Measurements from ENCODE around the gene H1-8. TPM values are rescaled to one million over a fixed set of nuclear protein-coding genes. Genes with fewer than 3 reads are reported as not detected.

H1-8 gene
- total RNA-seq, 2 experiments from 2014 or later = not detected

- no peak overlapping the region for H3K27ac Mint-ChIP-seq
- H3K4me3 Mint-ChIP-seq = no peak overlapping the region
- DNase-seq = no peak
- peaks cover 8% of the 10 kb centered on the region for H3K4me1 Mint-ChIP-seq (ENCODE audit: low read depth)
- CTCF ChIA-PET = no interaction called here
- H3K27me3 Mint-ChIP-seq (ENCODE audit: low read depth) = no peaks in the 10 kb centered on the region
- intact Hi-C loops (cut with micrococcal nuclease) = no loop called here
- H3K36me3 Mint-ChIP-seq (ENCODE audit: low read depth) = no peaks in the 10 kb centered on the region
- no peaks in the 10 kb centered on the region for H3K9me3 Mint-ChIP-seq
These were observed 13.4 kb downstream of the H1-8 start for GRCh38 chr3:129556358-129556695.

- DNase-seq = no peak
- no peaks in the 10 kb centered on the region for H3K36me3 Mint-ChIP-seq (ENCODE audit: low read depth)
- no peaks in the 10 kb centered on the region for H3K9me3 Mint-ChIP-seq
- no peak overlapping the region for H3K27ac Mint-ChIP-seq
- intact Hi-C loops (cut with micrococcal nuclease) = no loop called here
- CTCF ChIA-PET = no interaction called here
- no peak overlapping the region for H3K4me3 Mint-ChIP-seq
- no peaks in the 10 kb centered on the region for H3K27me3 Mint-ChIP-seq (ENCODE audit: low read depth)
- H3K4me1 Mint-ChIP-seq (ENCODE audit: low read depth) = peaks cover 8% of the 10 kb centered on the region
These were observed 14.0 kb downstream of the H1-8 start for GRCh38 chr3:129556890-129557547.

DNA sequence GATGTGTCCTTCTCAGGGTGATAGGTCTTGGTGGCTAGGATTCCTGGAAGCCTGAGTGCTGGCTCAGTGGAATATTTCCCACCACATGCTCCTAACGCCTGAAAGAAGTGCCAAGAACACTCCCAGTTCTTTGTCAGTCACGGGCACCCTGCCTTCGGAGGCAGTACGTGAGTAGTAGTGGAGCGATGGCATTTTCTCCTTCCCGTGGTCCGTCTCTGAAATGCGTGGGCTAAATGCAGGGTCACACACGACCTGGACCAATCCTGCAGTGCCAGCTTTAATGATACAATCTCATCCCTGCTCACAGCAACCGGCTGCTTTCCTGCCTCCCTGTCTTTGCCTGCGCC, 14.5 kb downstream of the H1-8 start:
- DNase-seq = no peak
- no peaks in the 10 kb centered on the region for H3K27me3 Mint-ChIP-seq (ENCODE audit: low read depth)
- peaks cover 8% of the 10 kb centered on the region for H3K4me1 Mint-ChIP-seq (ENCODE audit: low read depth)
- no peaks in the 10 kb centered on the region for H3K9me3 Mint-ChIP-seq
- no peak overlapping the region for H3K27ac Mint-ChIP-seq
- no peak overlapping the region for H3K4me3 Mint-ChIP-seq
- no peaks in the 10 kb centered on the region for H3K36me3 Mint-ChIP-seq (ENCODE audit: low read depth)
- intact Hi-C loops (cut with micrococcal nuclease) = no loop called here
- CTCF ChIA-PET = no interaction called here

- CTCF ChIA-PET = no interaction called here
- no peaks in the 10 kb centered on the region for H3K9me3 Mint-ChIP-seq
- H3K4me3 Mint-ChIP-seq = no peak overlapping the region
- DNase-seq = no peak
- H3K27ac Mint-ChIP-seq = no peak overlapping the region
- intact Hi-C loops (cut with micrococcal nuclease) = no loop called here
- no peaks in the 10 kb centered on the region for H3K36me3 Mint-ChIP-seq (ENCODE audit: low read depth)
- peaks cover 8% of the 10 kb centered on the region for H3K4me1 Mint-ChIP-seq (ENCODE audit: low read depth)
- H3K27me3 Mint-ChIP-seq (ENCODE audit: low read depth) = no peaks in the 10 kb centered on the region
These were observed 15.3 kb downstream of the H1-8 start for GRCh38 chr3:129558081-129558771.

GRCh38 chr3:129558772-129559564, 16.0 kb downstream of the H1-8 start:
- Mint-ChIP-seq H3K27ac (no peak overlapping the region), H3K9me3 (no peaks in the 10 kb centered on the region), H3K4me3 (no peak overlapping the region), H3K27me3 (ENCODE audit: low read depth) (no peaks in the 10 kb centered on the region), H3K4me1 (ENCODE audit: low read depth) (peaks cover 6% of the 10 kb centered on the region), H3K36me3 (ENCODE audit: low read depth) (no peaks in the 10 kb centered on the region)
- intact Hi-C loops (cut with micrococcal nuclease) = no loop called here
- CTCF ChIA-PET = no interaction called here
- DNase-seq = no peak

DNA sequence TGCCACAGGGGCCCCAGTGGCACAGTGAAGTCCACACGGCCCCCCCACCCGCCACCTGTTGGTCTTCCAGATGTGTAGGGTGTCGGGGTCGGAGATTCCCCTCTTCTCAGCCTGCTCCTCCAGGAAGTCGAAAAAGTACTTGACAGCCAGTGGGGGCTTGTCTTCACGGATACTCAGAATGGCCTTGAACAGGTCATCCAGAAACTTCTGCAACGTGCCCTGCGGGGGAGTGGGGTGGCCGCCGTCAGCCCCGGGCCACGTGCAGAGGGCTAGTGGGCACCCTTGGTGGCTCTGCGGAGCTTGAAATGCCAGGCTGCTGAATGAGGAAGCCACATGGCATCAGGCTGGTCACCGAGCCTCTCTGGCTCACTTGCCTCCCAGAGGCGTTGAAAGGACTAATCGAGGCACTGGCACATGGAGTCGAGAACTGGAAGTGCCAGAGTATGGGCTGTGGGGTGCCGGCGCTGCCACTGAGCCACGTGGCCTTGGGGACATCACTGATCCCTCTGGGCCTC, 16.6 kb downstream of the H1-8 start:
- H3K9me3 Mint-ChIP-seq = no peaks in the 10 kb centered on the region
- CTCF ChIA-PET = no interaction called here

GRCh38 chr3:129560269-129560787, 17.4 kb downstream of the H1-8 start:
- intact Hi-C loops (cut with micrococcal nuclease) = no loop called here
- H3K4me3 Mint-ChIP-seq = no peak overlapping the region
- no peaks in the 10 kb centered on the region for H3K36me3 Mint-ChIP-seq (ENCODE audit: low read depth)
- no peak overlapping the region for H3K27ac Mint-ChIP-seq
- H3K27me3 Mint-ChIP-seq (ENCODE audit: low read depth) = no peaks in the 10 kb centered on the region
- CTCF ChIA-PET = no interaction called here
- H3K9me3 Mint-ChIP-seq = no peaks in the 10 kb centered on the region
- no peaks in the 10 kb centered on the region for H3K4me1 Mint-ChIP-seq (ENCODE audit: low read depth)
- DNase-seq = no peak

More for the DNA sequence above, 16.6 kb downstream of the H1-8 start:
- no peaks in the 10 kb centered on the region for H3K27me3 Mint-ChIP-seq (ENCODE audit: low read depth)
- DNase-seq = no peak
- no peaks in the 10 kb centered on the region for H3K36me3 Mint-ChIP-seq (ENCODE audit: low read depth)
- H3K4me3 Mint-ChIP-seq = no peak overlapping the region
- no peak overlapping the region for H3K27ac Mint-ChIP-seq
- intact Hi-C loops (cut with micrococcal nuclease) = no loop called here
- peaks cover under 1% of the 10 kb centered on the region for H3K4me1 Mint-ChIP-seq (ENCODE audit: low read depth)

DNA sequence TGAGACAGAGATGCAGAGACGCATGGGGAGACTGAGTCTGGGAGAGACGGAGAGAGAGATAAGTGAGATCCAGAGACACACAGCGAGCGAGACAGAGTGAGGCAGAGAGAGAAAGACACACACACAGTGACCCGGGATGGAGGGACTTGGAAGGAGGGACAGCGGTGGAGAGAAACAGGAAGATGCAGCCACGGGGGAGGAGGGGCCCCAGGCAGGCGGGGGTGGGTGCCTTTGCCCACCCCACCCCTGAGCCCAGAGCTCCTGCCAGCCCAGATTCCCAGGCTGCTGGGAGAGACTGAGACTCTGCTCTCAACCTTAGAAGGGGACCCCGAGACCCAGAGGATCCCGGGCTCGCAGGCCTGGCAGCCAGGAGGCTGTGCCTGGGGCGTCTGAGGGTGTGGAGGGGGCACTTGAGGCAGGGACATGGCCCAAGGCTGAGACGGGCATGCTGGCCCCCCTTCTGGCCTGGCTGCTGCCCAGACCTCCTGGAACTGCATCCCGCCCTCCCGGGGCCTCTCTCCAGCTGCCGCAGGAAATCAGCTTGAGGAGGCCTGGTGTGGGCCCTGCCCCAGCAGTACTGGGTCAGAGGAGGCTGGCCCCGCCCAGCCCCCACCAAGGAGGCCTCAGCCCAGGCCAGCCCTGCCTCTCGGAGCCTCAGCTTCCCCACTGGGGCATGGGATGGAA, 18.1 kb downstream of the H1-8 start:
- intact Hi-C loops (cut with micrococcal nuclease) = no loop called here
- Mint-ChIP-seq H3K4me1 (ENCODE audit: low read depth) (no peaks in the 10 kb centered on the region), H3K36me3 (ENCODE audit: low read depth) (no peaks in the 10 kb centered on the region), H3K9me3 (no peaks in the 10 kb centered on the region), H3K27me3 (ENCODE audit: low read depth) (no peaks in the 10 kb centered on the region), H3K27ac (no peak overlapping the region), H3K4me3 (no peak overlapping the region)
- CTCF ChIA-PET = no interaction called here
- DNase-seq = no peak

GRCh38 chr3:129561619-129562248, 18.8 kb downstream of the H1-8 start:
- H3K27me3 Mint-ChIP-seq (ENCODE audit: low read depth) = no peaks in the 10 kb centered on the region
- CTCF ChIA-PET = no interaction called here
- DNase-seq = no peak
- no peaks in the 10 kb centered on the region for H3K36me3 Mint-ChIP-seq (ENCODE audit: low read depth)
- intact Hi-C loops (cut with micrococcal nuclease) = no loop called here
- no peak overlapping the region for H3K4me3 Mint-ChIP-seq
- no peak overlapping the region for H3K27ac Mint-ChIP-seq
- H3K9me3 Mint-ChIP-seq = no peaks in the 10 kb centered on the region
- H3K4me1 Mint-ChIP-seq (ENCODE audit: low read depth) = no peaks in the 10 kb centered on the region

DNA sequence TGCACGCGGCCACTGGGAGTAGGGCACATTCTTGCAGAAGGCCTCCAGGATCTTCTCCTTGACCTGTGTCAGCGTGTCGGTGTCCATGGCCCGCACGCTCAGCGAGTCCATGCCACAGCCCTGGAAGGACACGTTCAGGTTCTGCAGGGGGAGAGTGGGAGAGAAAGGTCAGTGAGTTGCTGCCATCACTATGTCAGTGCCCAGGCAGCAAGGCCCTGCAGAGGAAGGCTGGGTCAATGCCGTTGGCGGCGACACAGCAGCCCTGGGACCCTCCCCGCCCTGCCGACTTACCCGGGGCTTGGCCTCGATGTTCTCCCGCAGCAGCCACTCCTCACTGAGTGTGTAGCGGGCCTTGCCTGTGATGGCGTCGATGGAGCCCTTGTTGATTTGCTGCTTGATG, 19.8 kb downstream of the H1-8 start:
- CTCF ChIA-PET = no interaction called here
- H3K36me3 Mint-ChIP-seq (ENCODE audit: low read depth) = no peaks in the 10 kb centered on the region

GRCh38 chr3:129563332-129563731, 20.4 kb downstream of the H1-8 start:
- CTCF ChIA-PET = no interaction called here

More for the DNA sequence above, 19.8 kb downstream of the H1-8 start:
- Mint-ChIP-seq H3K27ac (no peak overlapping the region), H3K4me1 (ENCODE audit: low read depth) (no peaks in the 10 kb centered on the region), H3K27me3 (ENCODE audit: low read depth) (no peaks in the 10 kb centered on the region), H3K9me3 (no peaks in the 10 kb centered on the region), H3K4me3 (no peak overlapping the region)
- intact Hi-C loops (cut with micrococcal nuclease) = no loop called here
- no peak for DNase-seq

More at GRCh38 chr3:129563332-129563731, 20.4 kb downstream of the H1-8 start:
- H3K4me1 Mint-ChIP-seq (ENCODE audit: low read depth) = no peaks in the 10 kb centered on the region
- no peaks in the 10 kb centered on the region for H3K27me3 Mint-ChIP-seq (ENCODE audit: low read depth)
- H3K36me3 Mint-ChIP-seq (ENCODE audit: low read depth) = no peaks in the 10 kb centered on the region
- DNase-seq = no peak
- H3K27ac Mint-ChIP-seq = no peak overlapping the region
- intact Hi-C loops (cut with micrococcal nuclease) = no loop called here
- no peaks in the 10 kb centered on the region for H3K9me3 Mint-ChIP-seq
- H3K4me3 Mint-ChIP-seq = no peak overlapping the region
